Activated naive CD4-positive, alpha-beta T cell treated with anti-CD3 and anti-CD28 coated beads, Interleukin-2, amount 50 U/mL, for 24 hours (primary cell): ENCODE results near the gene VSIG1.

ENCODE experiments used
- H3K27ac Mint-ChIP-seq: one replicate; pipeline ENCODE4 v1.8.0; 2021; ENCODE audit warnings: mild to moderate bottlenecking, mixed read lengths
- H3K27me3 Mint-ChIP-seq: one replicate; pipeline ENCODE4 v1.8.0; 2021; ENCODE audit warnings: mixed read lengths
- H3K36me3 Mint-ChIP-seq: one replicate; pipeline ENCODE4 v1.8.0; 2021; ENCODE audit warnings: mixed read lengths
- H3K4me1 Mint-ChIP-seq: one replicate; pipeline ENCODE4 v1.8.0; 2021; ENCODE audit warnings: mixed read lengths
- H3K4me3 Mint-ChIP-seq: one replicate; pipeline ENCODE4 v1.8.0; 2021; ENCODE audit warnings: mild to moderate bottlenecking, mixed read lengths
- H3K9me3 Mint-ChIP-seq: one replicate; pipeline ENCODE4 v1.8.0; 2021; ENCODE audit warnings: mixed read lengths

The VSIG1 gene

GRCh38 chrX:108091264-108091877 lies 46.5 kb downstream of the VSIG1 start, which contains the start of the genes ATG4A and PSMD10:
TSS of gene ATG4A (plus strand) at chrX:108091778. CDS start at chrX:108091827, 49 bp downstream.
TSS of gene PSMD10 (minus strand) at chrX:108091542. CDS start at chrX:108091520, 22 bp downstream.
- no peaks in the 10 kb centered on the region for H3K9me3 Mint-ChIP-seq
- no peak within 1 kb of the TSS for H3K27ac Mint-ChIP-seq
- no peaks in the 10 kb centered on the region for H3K36me3 Mint-ChIP-seq
- H3K4me3 Mint-ChIP-seq, result no peak within 1 kb of the TSS
- H3K4me1 Mint-ChIP-seq, result peaks cover 21% of the 10 kb centered on the region
- H3K27me3 Mint-ChIP-seq, result no peaks in the 10 kb centered on the region

GRCh38 chrX:108091878-108092291 lies 47.0 kb downstream of the VSIG1 start:
- H3K4me3 Mint-ChIP-seq, result no peak overlapping the region
- H3K4me1 Mint-ChIP-seq, result peaks cover 21% of the 10 kb centered on the region
- H3K27me3 Mint-ChIP-seq, result no peaks in the 10 kb centered on the region
- H3K36me3 Mint-ChIP-seq, result no peaks in the 10 kb centered on the region
- no peak overlapping the region for H3K27ac Mint-ChIP-seq
- H3K9me3 Mint-ChIP-seq, result no peaks in the 10 kb centered on the region

- H3K4me1 Mint-ChIP-seq, result peaks cover 13% of the 10 kb centered on the region
- H3K4me3 Mint-ChIP-seq, result no peak overlapping the region
Measured at GRCh38 chrX:108097380-108097779, 52.5 kb downstream of the VSIG1 start.

GRCh38 chrX:108105473-108105872 lies 60.6 kb downstream of the VSIG1 start:
- Mint-ChIP-seq H3K27ac (no peak overlapping the region), H3K36me3 (peaks cover 8% of the 10 kb centered on the region), H3K4me3 (no peak overlapping the region), H3K4me1 (peaks cover 16% of the 10 kb centered on the region), H3K27me3 (no peaks in the 10 kb centered on the region), H3K9me3 (no peaks in the 10 kb centered on the region)

More at GRCh38 chrX:108097380-108097779, 52.5 kb downstream of the VSIG1 start:
- Mint-ChIP-seq H3K27me3 (no peaks in the 10 kb centered on the region), H3K36me3 (no peaks in the 10 kb centered on the region), H3K27ac (no peak overlapping the region), H3K9me3 (no peaks in the 10 kb centered on the region)

GRCh38 chrX:108114541-108114940 lies 69.7 kb downstream of the VSIG1 start:
- no peak overlapping the region for H3K4me3 Mint-ChIP-seq
- H3K27ac Mint-ChIP-seq, result no peak overlapping the region
- H3K27me3 Mint-ChIP-seq, result no peaks in the 10 kb centered on the region
- H3K4me1 Mint-ChIP-seq, result no peaks in the 10 kb centered on the region
- H3K36me3 Mint-ChIP-seq, result peaks cover 8% of the 10 kb centered on the region
- H3K9me3 Mint-ChIP-seq, result no peaks in the 10 kb centered on the region

- Mint-ChIP-seq H3K4me1 (no peaks in the 10 kb centered on the region), H3K27ac (no peak overlapping the region), H3K4me3 (no peak overlapping the region), H3K36me3 (peaks cover 3% of the 10 kb centered on the region), H3K9me3 (no peaks in the 10 kb centered on the region), H3K27me3 (no peaks in the 10 kb centered on the region)
Measured at GRCh38 chrX:108117988-108118387, 73.1 kb downstream of the VSIG1 start.

GRCh38 chrX:108121291-108121690 lies 76.4 kb downstream of the VSIG1 start:
- H3K27me3 Mint-ChIP-seq, result no peaks in the 10 kb centered on the region

GRCh38 chrX:108122748-108123147 lies 77.9 kb downstream of the VSIG1 start:
- no peaks in the 10 kb centered on the region for H3K27me3 Mint-ChIP-seq

More at GRCh38 chrX:108121291-108121690, 76.4 kb downstream of the VSIG1 start:
- Mint-ChIP-seq H3K4me3 (no peak overlapping the region), H3K4me1 (no peaks in the 10 kb centered on the region), H3K9me3 (no peaks in the 10 kb centered on the region), H3K27ac (no peak overlapping the region), H3K36me3 (peaks cover 1% of the 10 kb centered on the region)

GRCh38 chrX:108123591-108124366 lies 78.9 kb downstream of the VSIG1 start:
- no peak overlapping the region for H3K4me3 Mint-ChIP-seq
- peaks cover 3% of the 10 kb centered on the region for H3K36me3 Mint-ChIP-seq
- no peaks in the 10 kb centered on the region for H3K27me3 Mint-ChIP-seq
- no peak overlapping the region for H3K27ac Mint-ChIP-seq
- no peaks in the 10 kb centered on the region for H3K4me1 Mint-ChIP-seq
- no peaks in the 10 kb centered on the region for H3K9me3 Mint-ChIP-seq

More at GRCh38 chrX:108122748-108123147, 77.9 kb downstream of the VSIG1 start:
- no peaks in the 10 kb centered on the region for H3K4me1 Mint-ChIP-seq
- H3K4me3 Mint-ChIP-seq, result no peak overlapping the region
- peaks cover 3% of the 10 kb centered on the region for H3K36me3 Mint-ChIP-seq
- H3K9me3 Mint-ChIP-seq, result no peaks in the 10 kb centered on the region
- H3K27ac Mint-ChIP-seq, result no peak overlapping the region

GRCh38 chrX:108126661-108127060 lies 81.8 kb downstream of the VSIG1 start:
- Mint-ChIP-seq H3K27ac (no peak overlapping the region), H3K36me3 (peaks cover 10% of the 10 kb centered on the region), H3K4me1 (no peaks in the 10 kb centered on the region), H3K4me3 (no peak overlapping the region), H3K9me3 (no peaks in the 10 kb centered on the region), H3K27me3 (no peaks in the 10 kb centered on the region)

GRCh38 chrX:108127152-108127551 lies 82.3 kb downstream of the VSIG1 start:
- H3K4me3 Mint-ChIP-seq, result no peak overlapping the region

More at GRCh38 chrX:108127152-108127551, 82.3 kb downstream of the VSIG1 start:
- Mint-ChIP-seq H3K9me3 (no peaks in the 10 kb centered on the region), H3K27me3 (no peaks in the 10 kb centered on the region), H3K27ac (no peak overlapping the region), H3K36me3 (peaks cover 12% of the 10 kb centered on the region), H3K4me1 (no peaks in the 10 kb centered on the region)
